Stimulated activated CD8-positive, alpha-beta memory T cell treated with anti-CD3 and anti-CD28 coated beads, Interleukin-15, amount 100 ng/mL, for 4 hours (primary cell): ENCODE results near the gene SGO2.
"Not testable (repeated sequence)": the region's sequence is repeated elsewhere in the genome, so short reads cannot be mapped to it uniquely, and the experiment has no call there.

ENCODE experiments used
- DNase-seq, 2 donors: peaks; one replicate each; pipeline ENCODE4 v3.0.0-alpha.2; 2020; ENCODE audit warnings: low read depth in 2 of 2

SGO2 gene

DNA sequence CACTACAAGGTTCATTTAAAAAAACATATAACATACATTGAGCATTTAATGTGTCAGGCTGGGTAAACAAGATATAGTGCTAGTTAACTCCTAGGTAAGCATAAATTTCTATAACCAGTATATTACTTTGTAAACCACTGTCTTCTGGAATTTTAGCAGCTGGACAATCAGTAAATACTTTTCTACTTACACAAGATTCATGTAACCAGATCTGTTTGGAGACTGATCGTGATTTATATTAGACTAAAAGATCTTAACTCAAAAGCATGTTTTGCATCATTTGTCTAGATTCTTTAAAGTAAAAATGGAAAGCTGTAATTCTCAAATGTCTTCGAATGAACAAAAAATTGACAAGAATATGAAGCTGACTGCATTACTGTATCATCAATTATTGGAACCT is 941 bp upstream of the SGO2 start:
- no peak for DNase-seq

DNA sequence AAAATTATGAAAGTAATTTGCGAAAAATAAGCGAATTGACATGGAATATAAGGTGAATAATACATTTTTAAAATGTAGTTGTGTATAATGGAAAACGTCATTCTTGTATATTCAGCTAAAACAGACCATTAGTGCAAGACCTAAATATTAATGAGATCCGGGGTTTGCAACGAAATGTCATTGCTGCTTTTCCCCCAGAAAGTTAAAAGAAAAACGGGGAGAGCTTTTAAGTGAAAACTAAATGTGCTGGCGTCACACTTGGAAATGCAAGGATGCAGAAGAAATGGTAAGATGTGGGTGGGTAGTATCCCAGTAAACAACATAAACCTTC is 491 bp upstream of the SGO2 start:
- DNase-seq, result no peak

DNA sequence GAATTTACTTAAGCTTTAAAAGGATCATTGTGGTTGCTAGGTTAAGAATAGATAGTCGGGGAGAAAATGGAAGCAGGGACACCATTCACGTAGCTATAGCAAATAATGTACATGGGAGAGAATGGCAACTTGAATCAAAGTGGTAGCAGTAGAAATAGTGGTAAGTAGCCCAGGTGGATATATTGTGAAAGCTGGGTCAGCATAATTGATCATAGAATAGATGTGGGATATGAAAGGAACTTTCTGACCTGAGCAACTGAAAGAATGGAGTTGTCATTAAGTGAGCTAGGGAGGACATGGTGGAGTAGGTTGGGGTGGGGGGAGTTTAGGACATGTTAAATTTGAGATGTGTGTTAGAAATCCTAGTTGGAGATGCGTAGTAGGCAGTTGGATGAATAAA is 2.2 kb downstream of the SGO2 start:
- no peak for DNase-seq

DNA sequence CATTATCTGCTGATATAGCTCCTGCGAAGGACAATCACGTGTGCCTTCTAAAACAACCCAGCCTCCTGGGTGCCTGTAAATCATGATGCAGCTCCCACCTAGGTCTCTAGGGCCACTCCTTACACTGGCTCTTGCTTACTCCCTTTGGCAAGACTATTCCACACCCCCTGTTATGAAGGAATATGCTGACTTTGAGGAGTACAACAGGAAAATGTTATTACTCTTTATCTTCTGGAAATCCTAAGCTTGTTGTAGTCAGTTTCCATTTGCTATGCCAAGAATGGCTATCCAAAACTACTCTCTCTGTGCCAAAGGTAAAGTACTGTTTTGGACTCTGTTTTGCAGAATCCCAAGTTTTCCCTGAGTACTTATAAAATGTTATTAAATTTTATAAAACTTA is 7.7 kb downstream of the SGO2 start:
- DNase-seq, result no peak

DNA sequence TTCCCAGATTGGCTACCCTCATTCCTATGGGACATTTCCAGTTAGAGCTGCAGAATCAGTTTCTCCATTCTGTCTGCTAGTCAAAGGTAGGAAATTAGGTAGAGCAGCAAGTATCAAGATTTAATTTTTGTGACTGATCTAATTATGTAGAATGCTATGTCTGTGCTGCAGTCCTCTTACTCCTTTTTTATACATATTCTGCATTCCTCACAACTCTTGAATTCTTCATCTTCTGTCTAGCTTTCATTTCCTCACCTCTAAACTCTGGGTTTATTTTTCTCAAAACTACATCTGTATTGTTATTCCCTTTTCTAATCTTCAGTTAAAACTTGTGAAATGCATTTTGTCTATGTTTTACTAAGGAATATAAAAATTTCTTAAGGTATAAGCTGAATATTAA is 8.6 kb downstream of the SGO2 start:
- no peak for DNase-seq

DNA sequence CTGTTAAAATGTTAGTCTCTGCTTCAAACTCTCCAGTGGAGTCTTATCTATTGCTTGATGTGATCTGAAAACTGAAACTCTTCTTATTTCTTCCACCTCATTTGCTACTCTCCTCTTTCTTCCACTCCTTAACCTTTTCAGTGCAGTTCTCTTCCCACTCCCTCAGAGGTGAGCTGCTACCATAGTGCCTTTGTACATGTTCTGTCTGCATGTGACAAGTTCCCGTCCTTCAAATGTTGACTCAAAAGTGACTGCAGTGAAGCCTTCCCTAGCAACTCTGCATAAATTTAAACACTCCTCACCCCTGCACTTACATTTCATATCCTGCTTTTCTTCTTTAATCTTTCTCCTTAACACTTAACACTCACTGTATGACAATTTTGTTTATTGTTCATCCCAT is 12.1 kb downstream of the SGO2 start:
- DNase-seq, result no peak

DNA sequence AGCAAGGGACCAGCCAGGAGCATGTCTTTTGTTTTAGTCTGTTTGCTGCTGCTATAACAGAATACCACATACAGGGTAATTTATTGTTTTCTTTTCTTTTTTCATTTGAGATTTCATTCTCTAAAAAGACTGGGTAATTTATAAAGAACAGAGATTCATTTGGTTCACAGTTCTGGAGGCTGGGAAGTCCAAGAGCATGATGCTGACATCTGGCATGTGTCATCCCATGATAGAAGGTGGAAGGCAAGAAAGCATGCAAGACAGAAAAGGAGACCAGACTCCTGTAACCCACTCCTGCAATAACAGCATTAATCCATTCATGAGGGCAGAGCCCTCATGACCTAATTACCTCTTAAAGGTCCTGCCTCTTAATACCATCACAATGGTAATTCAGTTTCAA is 14.8 kb downstream of the SGO2 start:
- no peak for DNase-seq

DNA sequence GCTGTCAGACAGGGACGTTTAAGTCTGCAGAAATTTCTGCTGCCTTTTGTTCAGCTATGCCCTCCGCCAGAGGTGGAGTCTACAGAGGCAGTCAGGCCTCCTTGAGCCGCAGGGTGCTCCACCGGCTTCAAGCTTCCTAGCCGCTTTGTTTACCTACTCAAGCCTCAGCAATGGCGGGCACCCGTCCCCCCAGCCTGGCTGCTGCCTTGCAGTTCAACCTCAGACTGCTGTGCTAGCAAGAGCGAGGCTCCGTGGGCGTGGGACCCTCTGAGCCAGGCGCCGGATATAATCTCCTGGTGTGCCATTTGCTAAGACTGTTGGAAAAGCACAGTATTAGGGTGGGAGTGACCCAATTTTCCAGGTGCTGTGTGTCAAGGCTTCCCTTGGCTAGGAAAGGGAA is 40.6 kb downstream of the SGO2 start:
- not testable (repeated sequence) for DNase-seq

DNA sequence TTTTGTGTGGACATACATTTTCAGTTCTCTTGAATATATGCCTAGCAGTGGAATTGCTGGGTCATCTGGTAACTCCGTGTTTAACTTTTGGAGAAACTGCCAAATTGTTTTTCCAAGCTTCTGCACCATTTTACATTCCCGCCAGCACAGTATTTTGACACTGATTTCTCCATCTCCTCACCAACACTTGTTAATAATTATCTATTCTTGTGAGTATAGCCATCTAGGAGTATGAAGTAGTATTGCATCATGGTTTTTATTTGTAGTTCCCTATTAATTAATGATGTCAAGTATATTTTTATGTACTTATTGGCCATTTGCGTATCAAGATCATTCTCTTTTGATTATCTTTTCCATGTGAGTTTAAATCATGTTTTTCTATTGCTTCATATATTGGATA is 41.9 kb downstream of the SGO2 start:
- DNase-seq, result no peak

DNA sequence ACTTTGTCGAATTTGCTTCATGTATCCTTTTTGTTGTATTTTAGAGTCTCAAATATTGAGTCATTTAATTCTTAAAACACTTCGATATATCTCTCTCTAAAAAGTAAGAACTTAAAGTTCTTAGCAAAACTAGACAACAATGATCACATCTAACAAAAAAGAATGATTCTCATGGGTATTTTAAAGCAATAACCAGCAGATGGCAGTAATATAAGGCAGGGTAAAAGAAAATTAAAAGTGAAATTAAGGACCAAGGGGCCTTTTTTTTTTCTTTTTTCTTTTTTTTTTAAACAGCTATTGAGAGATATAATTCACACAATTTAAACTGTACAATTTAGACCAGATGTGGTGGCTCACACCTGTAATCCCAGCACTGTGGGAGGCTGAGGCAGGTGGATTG is 50.0 kb downstream of the SGO2 start:
- no peak for DNase-seq

DNA sequence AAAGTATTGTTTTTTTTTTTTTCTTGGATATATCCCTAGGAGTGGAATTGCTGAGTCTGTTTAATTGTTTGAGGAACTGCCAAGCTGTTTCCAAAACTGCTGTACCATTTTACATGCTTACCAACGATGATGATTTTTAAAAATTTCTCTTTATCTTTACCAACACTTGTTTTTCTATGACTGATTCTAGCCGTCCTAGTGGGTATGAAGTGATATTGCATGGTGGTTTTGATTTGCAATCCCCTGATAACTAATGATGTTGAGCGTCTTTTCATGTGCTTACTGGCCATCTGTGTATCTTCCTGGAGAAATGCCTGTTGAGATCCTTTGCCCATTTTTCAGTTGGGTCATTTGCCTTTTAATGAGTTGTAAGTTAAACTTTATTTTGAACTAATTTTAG is 51.0 kb downstream of the SGO2 start:
- no peak for DNase-seq

DNA sequence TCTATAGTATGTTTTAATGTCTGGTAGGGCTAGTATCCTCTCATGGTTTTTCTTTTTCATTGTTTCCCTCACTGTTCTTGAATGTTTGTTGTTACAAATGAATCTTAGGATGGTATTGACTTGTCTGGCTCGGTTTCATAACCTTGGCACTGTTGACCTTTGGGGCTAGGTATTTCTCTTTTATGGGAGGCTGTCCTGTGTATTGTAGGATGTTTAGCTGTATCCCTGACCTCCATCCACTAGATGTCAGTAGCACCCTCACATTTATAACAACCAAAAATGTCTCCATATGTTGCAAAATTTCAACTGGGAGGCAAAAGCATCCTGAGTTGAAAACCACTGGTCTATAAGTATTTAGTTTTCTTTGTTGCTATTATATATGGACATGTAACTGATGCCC is 52.8 kb downstream of the SGO2 start:
- no peak for DNase-seq

DNA sequence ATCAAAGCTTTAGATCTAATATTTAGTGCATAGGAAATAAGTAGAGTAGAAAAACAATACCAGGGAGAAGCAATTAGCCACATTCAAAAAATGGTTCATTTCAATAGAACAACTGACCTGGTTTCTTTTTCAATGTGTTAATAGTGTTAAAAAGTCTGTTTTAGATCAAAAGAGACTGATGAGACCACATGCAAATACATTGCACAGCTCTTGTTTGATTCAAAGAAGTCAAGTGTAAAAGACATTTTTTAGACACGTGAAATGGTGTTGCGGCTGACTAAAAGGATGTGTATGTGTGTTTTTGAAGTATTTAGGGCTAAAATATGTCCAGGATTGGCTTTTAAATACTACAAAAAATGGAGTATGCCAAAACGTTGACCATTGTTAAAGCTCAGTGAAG is 58.6 kb downstream of the SGO2 start:
- DNase-seq, result no peak

DNA sequence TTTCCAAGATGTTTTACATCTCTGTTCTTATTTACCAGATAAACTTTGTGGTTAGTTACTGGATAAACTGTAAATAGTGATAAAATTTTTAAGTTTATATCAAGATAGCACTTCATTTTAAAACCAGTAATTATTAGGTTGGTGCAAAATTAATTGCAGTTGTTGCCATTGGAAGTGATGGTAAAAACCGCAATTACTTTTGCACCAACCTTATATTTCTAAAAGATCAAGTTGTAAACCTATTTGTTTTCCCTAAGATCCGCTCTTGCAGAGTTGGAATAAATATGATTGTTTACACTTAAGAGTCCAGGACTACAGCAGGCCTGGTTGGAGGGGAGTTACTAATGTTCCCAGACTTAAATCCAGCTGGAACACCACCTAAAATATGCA is 59.3 kb downstream of the SGO2 start:
- no peak for DNase-seq

DNA sequence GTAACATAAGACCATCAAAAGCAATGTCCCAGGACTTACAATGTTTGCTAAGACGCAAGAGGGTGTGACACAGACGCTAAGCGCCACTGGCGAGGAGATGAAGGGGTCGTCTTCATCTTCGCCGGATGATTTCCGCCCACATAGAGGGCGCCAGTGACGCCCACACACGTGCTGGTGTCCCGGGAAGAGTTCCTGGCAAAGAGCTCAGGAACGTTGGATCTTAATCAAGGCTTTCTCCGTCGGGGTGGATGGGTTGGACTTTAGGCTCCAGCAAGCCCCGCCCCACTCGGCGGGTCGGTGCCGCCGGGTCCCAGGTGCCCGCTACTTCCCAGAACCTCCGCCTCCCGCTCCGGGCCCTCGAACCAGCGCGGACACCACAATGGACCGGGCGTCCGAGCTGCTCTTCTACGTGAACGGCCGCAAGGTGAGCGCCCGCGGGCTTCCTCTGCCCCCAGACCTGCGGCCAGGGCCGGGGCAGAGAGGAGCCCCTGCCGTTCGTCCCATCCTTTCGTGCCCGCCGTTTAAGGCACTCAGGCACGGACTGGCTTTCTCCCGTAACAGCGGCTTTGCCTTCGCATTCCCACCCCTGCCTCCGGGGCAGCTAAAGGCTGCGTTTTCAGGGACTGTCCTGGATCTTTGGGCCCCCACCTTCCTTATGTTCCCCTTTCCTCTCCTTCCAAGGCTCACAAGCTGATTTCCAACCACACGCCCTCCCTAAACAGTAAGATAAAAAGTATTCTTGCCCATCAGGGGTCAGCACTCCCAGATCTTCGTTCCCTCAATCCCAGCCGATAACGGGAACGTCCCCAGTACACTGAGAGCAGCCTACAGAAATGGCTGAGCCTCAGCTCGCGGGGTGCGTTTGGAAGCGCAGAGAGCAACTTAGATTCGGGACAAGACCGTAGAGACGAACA is 60.0 kb downstream of the SGO2 start, which contains the start of gene AOX1:
Gene AOX1 (plus strand): TSS at position 285 of the 914 bp plus-strand sequence. CDS start 95 bp downstream, at position 380.
- DNase-seq, result no peak

DNA sequence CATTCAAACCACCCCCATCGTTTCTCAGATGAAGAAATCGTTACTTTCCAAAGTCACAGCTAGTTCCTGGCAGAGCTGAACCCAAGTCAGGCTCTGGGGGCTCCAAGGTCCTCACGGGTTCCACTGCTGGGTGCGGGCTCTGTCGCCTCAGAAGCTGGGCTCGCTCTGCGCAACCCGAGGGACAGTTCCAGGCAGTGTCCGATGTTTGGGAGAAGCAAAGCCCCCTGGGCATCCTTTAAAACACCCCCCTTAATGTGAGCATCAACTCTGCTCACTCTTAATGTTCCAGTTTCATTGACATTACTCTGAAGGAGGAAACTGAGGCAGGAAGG is 60.6 kb downstream of the SGO2 start:
- no peak for DNase-seq

DNA sequence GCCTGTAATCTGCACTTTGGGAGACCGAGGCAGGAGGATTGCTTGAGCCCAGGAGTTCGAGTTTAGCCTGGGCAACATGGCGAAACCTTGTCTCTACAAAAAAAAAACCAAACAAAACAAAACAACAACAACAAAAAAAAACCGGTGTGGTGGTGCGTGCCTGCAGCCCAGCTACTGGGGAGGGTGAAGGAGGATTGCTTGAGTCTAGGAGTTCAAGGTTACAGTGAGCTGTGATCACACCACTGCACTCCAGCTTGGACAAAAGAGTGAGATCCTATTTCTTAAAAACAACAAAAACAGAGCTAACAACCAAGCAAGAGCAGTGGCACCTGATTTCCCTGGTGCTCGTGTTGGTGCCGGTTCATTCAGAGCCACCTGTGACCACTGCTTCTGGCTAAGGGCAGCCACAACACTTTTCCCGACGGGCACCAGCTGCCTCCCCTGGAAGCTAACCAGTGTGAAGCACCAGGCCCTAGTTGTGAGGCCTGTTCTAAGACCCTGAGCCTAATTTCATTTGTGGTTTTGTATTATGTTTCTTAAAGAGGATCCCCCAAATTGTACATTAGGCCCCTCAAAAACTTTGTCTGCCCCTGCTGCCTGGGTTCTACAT is 61.1 kb downstream of the SGO2 start:
- no peak for DNase-seq

DNA sequence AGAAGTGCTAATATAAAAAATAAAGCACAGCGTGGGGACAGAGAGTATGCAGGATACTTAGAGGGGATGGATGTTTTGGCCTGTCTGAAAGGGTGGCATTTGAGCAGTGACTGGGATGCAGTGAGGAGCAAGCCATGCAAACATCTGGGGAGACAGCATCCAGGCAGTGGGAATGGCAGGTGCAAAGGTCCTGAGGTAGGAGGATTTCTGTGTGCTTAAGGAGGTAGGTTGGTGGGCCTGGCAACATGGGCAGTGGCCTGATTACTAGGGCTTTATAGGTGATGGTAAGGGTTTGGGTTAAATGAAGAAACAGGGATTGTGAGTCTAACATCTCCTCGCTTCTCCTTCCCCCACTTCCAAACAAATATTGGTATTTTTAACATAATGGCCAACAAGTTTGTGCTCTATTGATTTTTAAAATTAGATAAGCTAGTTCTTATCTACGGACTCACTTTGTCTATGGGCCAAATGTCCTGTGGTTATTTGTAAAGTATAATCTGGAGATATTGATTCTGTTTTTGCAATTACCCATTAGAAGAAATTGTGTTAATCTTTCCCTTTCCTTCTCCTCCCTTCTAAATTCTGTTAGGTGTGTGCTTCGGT is 62.2 kb downstream of the SGO2 start:
- no peak for DNase-seq

DNA sequence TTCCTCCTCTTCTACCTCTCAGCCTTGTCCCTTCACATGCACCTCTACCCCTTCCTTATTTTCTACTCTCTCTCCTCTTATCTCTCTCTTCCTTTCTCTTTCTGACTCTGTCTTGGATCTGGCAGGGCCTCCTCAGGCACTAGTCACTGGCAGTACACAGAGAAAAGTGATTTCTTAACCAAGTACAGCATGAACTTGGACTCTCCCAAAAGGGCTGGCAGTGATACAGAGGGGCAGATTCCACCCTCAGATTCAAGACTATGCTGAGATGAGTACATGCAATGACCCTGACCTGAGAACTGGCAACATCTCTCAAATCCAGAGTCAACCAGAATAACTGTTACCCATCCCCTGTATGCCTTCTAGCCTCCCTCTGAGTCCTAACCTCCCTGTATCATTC is 64.1 kb downstream of the SGO2 start:
- DNase-seq, result no peak

DNA sequence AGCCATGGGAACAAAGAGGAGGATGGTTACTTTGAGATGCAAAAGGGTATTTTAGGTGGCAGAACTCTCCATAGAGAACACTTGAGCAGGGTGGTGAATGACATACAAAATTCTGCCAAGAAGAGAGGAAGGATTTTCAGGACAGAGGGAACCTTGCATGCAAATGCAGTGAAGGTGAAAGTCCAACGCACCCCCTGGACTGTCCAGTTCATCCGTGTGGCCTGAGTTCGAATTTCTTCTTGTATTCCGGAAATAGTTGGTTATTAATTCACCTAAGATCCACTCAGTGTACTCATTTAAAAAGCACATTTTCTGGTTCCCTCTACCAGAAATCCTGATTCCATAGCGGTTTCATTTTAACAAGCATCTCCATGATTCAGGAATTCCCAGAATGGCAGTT is 65.3 kb downstream of the SGO2 start:
- no peak for DNase-seq

DNA sequence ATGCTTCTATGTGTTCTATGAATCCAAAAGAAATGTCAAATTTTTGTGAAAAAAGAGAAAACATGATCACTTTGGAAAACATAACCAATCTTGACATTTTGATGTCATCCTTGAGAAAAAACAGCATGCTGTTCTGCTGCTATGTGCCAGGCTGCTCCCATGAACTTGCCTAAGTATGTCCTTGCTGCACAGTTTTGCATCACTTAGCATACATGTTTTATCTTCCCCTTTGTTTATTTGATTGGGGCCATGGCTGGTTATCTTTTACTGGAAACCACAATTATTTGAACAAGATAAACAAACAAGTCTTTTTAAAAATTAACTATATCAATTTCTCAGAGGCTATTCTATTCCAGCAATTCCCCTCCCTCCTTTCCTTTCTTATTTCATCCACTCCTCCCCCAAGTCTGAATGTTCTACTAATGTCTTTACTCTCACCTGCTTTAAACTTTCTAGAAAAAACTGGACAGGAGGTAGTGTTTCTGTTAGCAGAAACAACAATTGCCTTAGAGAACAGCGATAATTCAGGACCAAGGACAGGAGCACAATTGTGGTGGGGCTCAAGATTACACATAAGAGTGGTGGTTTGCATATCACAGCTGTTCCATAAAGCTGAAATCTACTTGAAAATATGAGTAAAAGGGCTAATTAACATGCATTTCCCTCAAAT is 66.5 kb downstream of the SGO2 start:
- DNase-seq, result no peak

DNA sequence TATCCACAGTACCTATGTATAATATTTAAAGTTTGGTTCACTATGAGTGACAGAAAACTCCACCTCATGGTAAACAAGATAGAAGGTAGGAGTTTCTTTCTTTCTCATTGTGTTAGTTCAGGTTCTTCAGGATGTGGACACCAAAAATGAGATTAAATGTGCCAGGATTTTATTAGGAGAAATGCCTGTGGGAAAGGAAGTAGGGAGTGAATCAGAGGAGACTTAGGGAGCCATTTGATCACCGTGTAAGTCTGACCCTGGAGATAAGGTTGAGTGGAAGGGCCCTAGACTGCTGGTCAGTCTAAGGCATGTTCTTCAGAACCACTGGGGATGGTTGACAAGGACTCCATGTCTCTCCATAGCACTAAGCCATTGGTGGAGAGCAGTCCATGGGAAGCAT is 67.9 kb downstream of the SGO2 start:
- no peak for DNase-seq

DNA sequence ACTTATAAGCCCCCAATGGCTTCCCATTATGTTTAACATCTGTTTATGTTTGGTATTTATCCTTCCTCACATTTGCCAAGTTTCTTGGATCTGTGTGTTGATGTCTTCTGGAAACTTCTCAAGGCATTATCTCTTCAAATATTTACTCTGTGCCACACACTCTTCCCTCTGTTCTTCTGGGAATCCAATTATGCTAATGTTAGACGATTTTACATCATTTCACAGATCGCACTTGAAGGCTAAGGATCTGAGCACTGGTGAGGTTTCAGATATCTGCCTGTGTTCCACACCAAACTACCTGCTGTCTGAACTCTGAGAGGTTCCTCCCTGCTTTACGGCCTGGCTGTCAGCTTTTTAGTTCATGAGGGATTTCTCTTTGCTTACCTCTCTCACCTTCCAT is 69.9 kb downstream of the SGO2 start:
- no peak for DNase-seq
